Astrocyte (in vitro differentiated cells and primary cell): Measurements from ENCODE around the gene B3GALNT2.
A peak's percentile ranks its signal among the peaks of the same experiment; 100 is the strongest.

ENCODE experiments used
- EZH2 ChIP-seq: IDR thresholded peaks from 2 replicates; pipeline ENCODE4 v1.6.1; 2012; ENCODE audit warnings: mild to moderate bottlenecking, low read length, inconsistent platforms; ENCODE audit not compliant: insufficient read depth
- TF ChIP-seq, protein P1 (sequence below): IDR thresholded peaks from 2 replicates; pipeline ENCODE4 v1.5.1; 2011; ENCODE audit warnings: low read depth, mild to moderate bottlenecking, inconsistent platforms, low read length, moderate library complexity; ENCODE audit not compliant: insufficient read depth

DNA sequence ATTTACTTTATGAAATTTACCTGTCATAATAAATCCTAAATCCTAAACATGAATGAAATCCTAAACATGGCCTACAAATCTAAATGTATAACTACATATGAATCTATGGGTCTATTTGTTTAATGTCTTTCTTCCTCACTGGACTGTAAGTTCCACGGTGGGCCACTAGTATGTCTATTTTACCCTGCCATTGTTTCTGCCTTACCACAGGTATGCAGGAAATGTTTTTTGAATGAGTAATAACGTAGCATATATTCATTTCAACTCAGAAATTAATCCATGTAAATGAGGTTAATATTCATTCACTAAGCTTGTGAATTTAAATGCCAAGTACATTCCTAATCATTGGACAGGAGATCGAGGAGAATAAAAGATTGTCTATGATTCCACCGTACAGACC, 35.3 kb downstream of the B3GALNT2 start:
- TF ChIP-seq, protein P1, sequence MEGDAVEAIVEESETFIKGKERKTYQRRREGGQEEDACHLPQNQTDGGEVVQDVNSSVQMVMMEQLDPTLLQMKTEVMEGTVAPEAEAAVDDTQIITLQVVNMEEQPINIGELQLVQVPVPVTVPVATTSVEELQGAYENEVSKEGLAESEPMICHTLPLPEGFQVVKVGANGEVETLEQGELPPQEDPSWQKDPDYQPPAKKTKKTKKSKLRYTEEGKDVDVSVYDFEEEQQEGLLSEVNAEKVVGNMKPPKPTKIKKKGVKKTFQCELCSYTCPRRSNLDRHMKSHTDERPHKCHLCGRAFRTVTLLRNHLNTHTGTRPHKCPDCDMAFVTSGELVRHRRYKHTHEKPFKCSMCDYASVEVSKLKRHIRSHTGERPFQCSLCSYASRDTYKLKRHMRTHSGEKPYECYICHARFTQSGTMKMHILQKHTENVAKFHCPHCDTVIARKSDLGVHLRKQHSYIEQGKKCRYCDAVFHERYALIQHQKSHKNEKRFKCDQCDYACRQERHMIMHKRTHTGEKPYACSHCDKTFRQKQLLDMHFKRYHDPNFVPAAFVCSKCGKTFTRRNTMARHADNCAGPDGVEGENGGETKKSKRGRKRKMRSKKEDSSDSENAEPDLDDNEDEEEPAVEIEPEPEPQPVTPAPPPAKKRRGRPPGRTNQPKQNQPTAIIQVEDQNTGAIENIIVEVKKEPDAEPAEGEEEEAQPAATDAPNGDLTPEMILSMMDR = peak; percentile 48
- TF ChIP-seq EZH2 = no peak
